Measurements from ENCODE around the gene FAM181A.

The FAM181A gene

GRCh38 chr14:93975791-93976476 lies 48.8 kb downstream of the FAM181A start:
- no peak for TF ChIP-seq CTCF (IDR thresholded peaks at IDR 0.05)
- peaks cover 14% of the 10 kb centered on the region for H3K27me3 Mint-ChIP-seq (ENCODE audit: low read depth, poor library complexity)
- no peak overlapping the region for H3K27ac Mint-ChIP-seq
- H3K9me3 Mint-ChIP-seq = no peaks in the 10 kb centered on the region
- no peak for DNase-seq
- peaks cover 21% of the 10 kb centered on the region for H3K4me1 Mint-ChIP-seq
- H3K36me3 Mint-ChIP-seq (ENCODE audit: low read depth) = no peaks in the 10 kb centered on the region
- H3K4me3 Mint-ChIP-seq = no peak overlapping the region

- Mint-ChIP-seq H3K36me3 (ENCODE audit: low read depth) (no peaks in the 10 kb centered on the region), H3K27me3 (ENCODE audit: low read depth, poor library complexity) (peaks cover 15% of the 10 kb centered on the region), H3K4me1 (peaks cover 22% of the 10 kb centered on the region), H3K4me3 (no peak within 1 kb of the TSS), H3K9me3 (no peaks in the 10 kb centered on the region), H3K27ac (peak within 1 kb of the TSS; percentile 2)
- DNase-seq = no peak
- TF ChIP-seq CTCF (IDR thresholded peaks at IDR 0.05) = no peak
These were observed 49.4 kb downstream of the FAM181A start, which contains the start of gene ASB2 for GRCh38 chr14:93976477-93977057. ASB2 (minus strand) TSS chr14:93976570; CDS start chr14:93964539, 12,031 bp downstream.

GRCh38 chr14:93977171-93977570 lies 50.0 kb downstream of the FAM181A start:
- no peak for DNase-seq
- Mint-ChIP-seq H3K9me3 (no peaks in the 10 kb centered on the region), H3K4me1 (peaks cover 22% of the 10 kb centered on the region)

GRCh38 chr14:93977790-93978581 lies 50.8 kb downstream of the FAM181A start:
- no peak for DNase-seq
- no peak for TF ChIP-seq CTCF (IDR thresholded peaks at IDR 0.05)
- no peak overlapping the region for H3K27ac Mint-ChIP-seq
- no peaks in the 10 kb centered on the region for H3K9me3 Mint-ChIP-seq
- H3K4me1 Mint-ChIP-seq = peaks cover 22% of the 10 kb centered on the region
- no peak overlapping the region for H3K4me3 Mint-ChIP-seq
- H3K27me3 Mint-ChIP-seq (ENCODE audit: low read depth, poor library complexity) = peaks cover 21% of the 10 kb centered on the region
- no peaks in the 10 kb centered on the region for H3K36me3 Mint-ChIP-seq (ENCODE audit: low read depth)

More at GRCh38 chr14:93977171-93977570, 50.0 kb downstream of the FAM181A start:
- Mint-ChIP-seq H3K27me3 (ENCODE audit: low read depth, poor library complexity) (peaks cover 17% of the 10 kb centered on the region), H3K4me3 (no peak overlapping the region), H3K27ac (no peak overlapping the region), H3K36me3 (ENCODE audit: low read depth) (no peaks in the 10 kb centered on the region)
- TF ChIP-seq CTCF (IDR thresholded peaks at IDR 0.05) = no peak

- Mint-ChIP-seq H3K36me3 (ENCODE audit: low read depth) (no peaks in the 10 kb centered on the region), H3K27me3 (ENCODE audit: low read depth, poor library complexity) (peaks cover 19% of the 10 kb centered on the region), H3K9me3 (no peaks in the 10 kb centered on the region), H3K27ac (no peak overlapping the region), H3K4me3 (no peak overlapping the region), H3K4me1 (peaks cover 22% of the 10 kb centered on the region)
- no peak for DNase-seq
- no peak for TF ChIP-seq CTCF (IDR thresholded peaks at IDR 0.05)
These were observed 51.6 kb downstream of the FAM181A start for GRCh38 chr14:93978735-93979134.
